GM12874 (cell line): ENCODE measurements around the gene NHLRC4.

Source experiments
- CTCF ChIP-seq: IDR thresholded peaks from 2 replicates; pipeline ENCODE4 v1.5.1; 2011; ENCODE audit warnings: low read depth, mild to moderate bottlenecking, control low read depth, low read length, moderate library complexity; ENCODE audit not compliant: insufficient read depth

The NHLRC4 gene

GRCh38 chr16:557463-558297, 9.1 kb upstream of the NHLRC4 start:
- no peak for TF ChIP-seq CTCF

- no peak for TF ChIP-seq CTCF
Measured at GRCh38 chr16:558298-559020, 8.3 kb upstream of the NHLRC4 start.

- no peak for TF ChIP-seq CTCF
Measured at GRCh38 chr16:559021-559380, 7.8 kb upstream of the NHLRC4 start.

- TF ChIP-seq CTCF = no peak
Measured at GRCh38 chr16:559411-560203, 7.2 kb upstream of the NHLRC4 start.

- TF ChIP-seq CTCF = no peak
Measured at GRCh38 chr16:560204-560700, 6.6 kb upstream of the NHLRC4 start, which contains the start of gene PRR35. TSS of gene PRR35 (plus strand) at chr16:560394. CDS start at chr16:563295, 2,901 bp downstream.

GRCh38 chr16:560701-561412, 5.9 kb upstream of the NHLRC4 start:
- no peak for TF ChIP-seq CTCF
